K562 (cell line): Measurements from ENCODE around the gene RAB3D. TPM values are rescaled to one million over a fixed set of nuclear protein-coding genes. Genes with fewer than 3 reads are reported as not detected.
"Not testable (repeated sequence)": the region's sequence is repeated elsewhere in the genome, so short reads cannot be mapped to it uniquely, and the experiment has no call there.

Source experiments
- ATAC-seq: fragments of 200-7000 bp; cut with Tn5 transposase; 3 replicates; pipeline ENCODE4 v1.9.1; 2020; ENCODE audit warnings: moderate library complexity
- BruUV-seq: library from RNA; stranded (reverse); fragments of 400-500 nt; replicated peaks from 2 replicates; lab custom pipeline; 2021; lab: Mats Ljungman, UMichigan
- CTCF ChIA-PET: fragments of 300-600 bp; formaldehyde crosslinking; extraction: SDS; loops from one replicate; lab custom pipeline; 2021; ENCODE audit warnings: low intra/inter-chr PET ratio; lab: Yijun Ruan, JAX
- POLR2A ChIA-PET: fragments of 300-600, 350-650 bp; sonication (Branson Sonifier 250); formaldehyde crosslinking; extraction: SDS; loops from one replicate; lab custom pipeline; 2021; ENCODE audit warnings: antibody characterized with exemption, inconsistent platforms; lab: Yijun Ruan, JAX
- DNase-seq, 4 experiments: peaks; one replicate each; pipeline versions ENCODE4 v3.0.0 to v3.0.0-alpha.2; 2011 to 2018; ENCODE audit warnings: low spot score in 3 of 4, mixed read lengths in 3 of 4; ENCODE audit errors: extremely low read depth in 1 of 4
- FAIRE-seq: peaks from 2 replicates; lab custom pipeline; 2011; peaks lifted over from hg19 to GRCh38; lab: Jason Lieb, UNC
- H2AFZ ChIP-seq: 2 replicates; pipeline ENCODE4 v1.6.0; 2011; ENCODE audit warnings: low read depth, low read length, control low read depth, inconsistent platforms
- H3K27ac ChIP-seq: fragments of 200-600 bp; 3 replicates; pipeline ENCODE4 v1.8.0; 2011; ENCODE audit warnings: low read depth, mild to moderate bottlenecking, control low read depth, inconsistent platforms, low read length, moderate library complexity, mixed read lengths; ENCODE audit errors: extremely low read depth
- H3K27me3 ChIP-seq, 2 experiments: fragments of 300-600 bp in 1 of 2; 2 replicates in 1 of 2; 3 replicates in 1 of 2; pipeline versions ENCODE4 v1.6.0 to v1.8.0; 2011; ENCODE audit warnings: inconsistent platforms in 2 of 2, low read length in 2 of 2, mild to moderate bottlenecking in 1 of 2, mixed read lengths in 1 of 2, moderate library complexity in 1 of 2; ENCODE audit not compliant: control insufficient read depth in 2 of 2, insufficient read depth in 2 of 2
- H3K36me3 ChIP-seq: fragments of 300-600 bp; 3 replicates; pipeline ENCODE4 v1.8.0; 2011; ENCODE audit warnings: mild to moderate bottlenecking, low read length, inconsistent platforms; ENCODE audit not compliant: control insufficient read depth, insufficient read depth
- H3K4me1 ChIP-seq, 2 experiments: fragments of 200-600 bp in 1 of 2; replicated peaks in 1 of 2; 2 replicates in 1 of 2; 3 replicates in 1 of 2; pipeline versions ENCODE4 v1.5.1 to v1.8.0; 2011; ENCODE audit warnings: inconsistent platforms in 2 of 2, low read length in 2 of 2, mild to moderate bottlenecking in 1 of 2, mixed read lengths in 1 of 2, moderate library complexity in 1 of 2; ENCODE audit not compliant: control insufficient read depth in 2 of 2, insufficient read depth in 2 of 2
- H3K4me2 ChIP-seq: 2 replicates; pipeline ENCODE4 v1.6.1; 2011; ENCODE audit warnings: low read length, control low read depth, inconsistent platforms, mixed read lengths; ENCODE audit not compliant: insufficient read depth
- H3K4me3 ChIP-seq: fragments of 200-600 bp; sonication (generic), shearing (Covaris generic); 2 replicates; pipeline ENCODE4 v1.5.1; 2016; ENCODE audit warnings: control low read depth, inconsistent platforms
- H3K79me2 ChIP-seq: fragments of 200-600 bp; 3 replicates; pipeline ENCODE4 v1.8.0; 2011; ENCODE audit warnings: low read length, inconsistent platforms; ENCODE audit not compliant: control insufficient read depth, insufficient read depth
- H3K9ac ChIP-seq, 2 experiments: 2 replicates each; pipeline versions ENCODE4 v1.6.0 to v1.6.1; 2011; ENCODE audit warnings: low read depth in 2 of 2, low read length in 2 of 2, control low read depth in 1 of 2, inconsistent platforms in 1 of 2, mild to moderate bottlenecking in 1 of 2, mixed read lengths in 1 of 2; ENCODE audit not compliant: insufficient read depth in 1 of 2
- H3K9me1 ChIP-seq: one replicate; pipeline ENCODE4 v1.6.0; 2011; ENCODE audit warnings: inconsistent platforms, mild to moderate bottlenecking, low read length, moderate library complexity; ENCODE audit not compliant: control insufficient read depth, insufficient read depth
- H3K9me3 ChIP-seq: replicated peaks from 2 replicates; pipeline ENCODE4 v1.5.1; 2011; ENCODE audit warnings: low read depth, low read length, inconsistent platforms; ENCODE audit not compliant: control insufficient read depth, insufficient read depth
- H4K20me1 ChIP-seq: replicated peaks from 2 replicates; pipeline ENCODE4 v1.6.1; 2011; ENCODE audit warnings: low read length, inconsistent platforms, mixed read lengths; ENCODE audit not compliant: control insufficient read depth, insufficient read depth
- ARID1B ChIP-seq: fragments of 450-650 bp; IDR thresholded peaks from 2 replicates; pipeline ENCODE4 v1.6.1; 2016; ENCODE audit warnings: antibody characterized with exemption, mild to moderate bottlenecking, inconsistent platforms
- CBFA2T2 ChIP-seq: fragments of 450-650 bp; conservative IDR thresholded peaks from 2 replicates; pipeline ENCODE4 v1.6.1; 2017; ENCODE audit warnings: mild to moderate bottlenecking
- CBFA2T3 ChIP-seq: fragments of 450-650 bp; IDR thresholded peaks from 2 replicates; pipeline ENCODE4 v1.6.1; 2017
- KDM1A ChIP-seq, 2 experiments: fragments of 450-650 bp; IDR thresholded peaks; 2 replicates each; pipeline ENCODE4 v1.6.1; 2016; ENCODE audit warnings: mild to moderate bottlenecking in 2 of 2
- MNT ChIP-seq, 2 experiments: fragments of 450-650 bp; conservative IDR thresholded peaks; 2 replicates each; pipeline ENCODE4 v1.6.1; 2017; ENCODE audit warnings: mild to moderate bottlenecking in 2 of 2, moderate library complexity in 2 of 2
- PKNOX1 ChIP-seq: fragments of 450-650 bp; IDR thresholded peaks from 2 replicates; pipeline ENCODE4 v1.6.1; 2016
- TAL1 ChIP-seq: fragments of 450-650 bp; IDR thresholded peaks from 2 replicates; pipeline ENCODE4 v1.6.1; 2016; ENCODE audit warnings: mild to moderate bottlenecking
- ZNF384 ChIP-seq: IDR thresholded peaks from 2 replicates; pipeline ENCODE4 v1.6.1; 2012; ENCODE audit warnings: low read depth, low read length, improper control_type of control experiment
- WGBS: fragments of 100-300 bp; shearing (Covaris generic); methylation state at CpG from one replicate; pipeline ENCODE4 v1.1.6; 2016; ENCODE audit warnings: low coverage, mixed read lengths; ENCODE audit not compliant: insufficient coverage; ENCODE audit errors: missing lambda C conversion rate; 5-methylcytosine and 5-hydroxymethylcytosine counted together
- in situ Hi-C: fragments of 300-500 bp; cut with MboI; formaldehyde crosslinking; loops from 4 replicates; pipeline ENCODE4 v1.15.0; 2018; ENCODE audit warnings: inconsistent platforms, mixed read lengths
- intact Hi-C: fragments of 100-400 bp; cut with micrococcal nuclease; formaldehyde crosslinking; loops from 2 replicates; pipeline ENCODE4 v1.14.2; 2022
- polyA plus RNA-seq, 8 experiments: library from polyadenylated mRNA; depleted of rRNA in 4 of 8; stranded (reverse) in 5 of 8; unstranded in 3 of 8; fragments of >200 nt; fragmentation: Nextera tagmentation in 2 of 8; fragmentation: Illumina TruSeq in 1 of 8; extraction: Ambion mirVana in 2 of 8; extraction: Trizol in 1 of 8; gene quantifications; 2 replicates each; pipeline versions ENCODE4 v1.2.1 to v1.2.3, GENCODE V29; 2011 to 2014; ENCODE audit warnings: inconsistent platforms in 1 of 8, missing spikeins in 1 of 8
- total RNA-seq, 7 experiments: library from RNA; depleted of rRNA in 6 of 7; stranded (reverse); fragments of >200 nt in 6 of 7; fragmentation: Illumina TruSeq in 2 of 7; extraction: Trizol in 2 of 7; gene quantifications; 2 replicates each; pipeline versions ENCODE4 v1.2.1 to v1.2.3, GENCODE V29; 2011 to 2021; ENCODE audit warnings: low replicate concordance in 1 of 7

The RAB3D gene
- total and polyA plus RNA-seq, 9 of the 15 experiments (the other 6 are each of a cell fraction or from before 2014, with no cell fraction given): 0.34 to 3.3 (median 1.3) TPM

- intact Hi-C loops, ATAC-seq, POLR2A ChIA-PET, FAIRE-seq, BruUV-seq, H3K4me2 ChIP-seq, H3K9me3 ChIP-seq, H3K4me3 ChIP-seq: not testable (repeated sequence)
- TF ChIP-seq CBFA2T2: peak; percentile 15; the same call in 1 of the 2 replicates
- peak; percentile 46 to 58 for TF ChIP-seq KDM1A (IDR thresholded peaks at IDR 0.05)
- TF ChIP-seq MNT (conservative IDR thresholded peaks at IDR 0.05): 0 out of 4 replicates have a peak, but pooled peaks of 1 of the 2 experiments have one; percentile 18
- TF ChIP-seq CBFA2T3: peak; percentile 58; the same call in 1 of the 2 replicates
- peak; percentile 46; the same call in 1 of the 2 replicates for TF ChIP-seq ZNF384
- TF ChIP-seq PKNOX1: 0 out of 2 replicates have a peak, but pooled peaks have one; percentile 29
- 0 out of 2 replicates have a peak, but pooled peaks have one; percentile 22 for TF ChIP-seq ARID1B
- peak; percentile 27; the same call in 1 of the 2 replicates for TF ChIP-seq TAL1
- TF ChIP-seq, all 486 proteins: peak for 8; not testable (repeated sequence) for 478
- WGBS: 36% methylated on average over 10 of the region's 14 CpGs
- peak in 1 of 4 experiments; percentile 36 for DNase-seq
- CTCF ChIA-PET: interaction anchor here (0.6 kb wide), 1 partner anchor 103 kb away, joined by 3 read pairs; no protein-coding TSS in a partner anchor
- H3K9me1 ChIP-seq, H4K20me1 ChIP-seq, H3K9ac ChIP-seq, H2AFZ ChIP-seq, H3K27ac ChIP-seq, H3K27me3 ChIP-seq: not testable (repeated sequence)
- Histone ChIP-seq H3K79me2 (peaks cover 25% of the 10 kb centered on the region; the same call in 2 of the 3 replicates), H3K4me1 (peaks cover 17 to 60% of the 10 kb centered on the region in 2 experiments), H3K36me3 (peaks cover 44% of the 10 kb centered on the region)
- in situ Hi-C loops: loop anchor here (5.0 kb wide), 1 partner anchor 82 kb away; the partner anchor contains the start of gene TSPAN16
Measured at GRCh38 chr19:11379269-11379845, 39.9 kb upstream of the RAB3D start.
